Activated CD4-positive, alpha-beta T cell treated with anti-CD3 and anti-CD28 coated beads, Interleukin-2, Interleukin-6, amounts not matched to agents 100 ng/mL and 50 ng/mL, durations not matched to agents 16 hours and 8 hours (primary cell): Measurements from ENCODE around the gene ZNF420.

ENCODE experiments used
- DNase-seq: peaks from one replicate; pipeline ENCODE4 v3.0.0-alpha.2; 2020

ZNF420 gene

GRCh38 chr19:37160153-37160552, 81.9 kb downstream of the ZNF420 start:
- no peak for DNase-seq

GRCh38 chr19:37165635-37166034, 87.4 kb downstream of the ZNF420 start:
- no peak for DNase-seq

- DNase-seq, result peak; percentile 91
Observed at GRCh38 chr19:37172368-37173366, 94.4 kb downstream of the ZNF420 start, which contains the start of gene ZNF585A. Gene ZNF585A (minus strand): TSS chr19:37172695. CDS start chr19:37169910, 2,785 bp downstream.
